ENCODE data around the gene SENP5. TPM values are rescaled to one million over a fixed set of nuclear protein-coding genes. Genes with fewer than 3 reads are reported as not detected.

Gene SENP5
- polyA plus RNA-seq, 3 donors, result 6.7 to 10.4 (median 8.4) TPM

- no peak overlapping the region for H3K9ac ChIP-seq (ENCODE audit: insufficient read depth, low read length, poor library complexity, severe bottlenecking)
- no peak for DNase-seq
- no peak for TF ChIP-seq CTCF (IDR thresholded peaks at IDR 0.05)
- 89% methylated on average over 5 of the region's 13 CpGs for WGBS (ENCODE audit: insufficient coverage)
- no peaks in the 10 kb centered on the region for H3K9me3 ChIP-seq (replicated peaks in 1 of 2; ENCODE audit: control insufficient read depth in 1 of 2, insufficient read depth in 1 of 2, low read length in 2 of 2)
- H3K36me3 ChIP-seq (replicated peaks in 1 of 2; ENCODE audit: control insufficient read depth in 1 of 2, insufficient read depth in 2 of 2, low read length in 2 of 2), result peaks cover 8 to 39% of the 10 kb centered on the region in 2 donors
- H3K27ac ChIP-seq (ENCODE audit: low read depth in 1 of 2, low read length in 2 of 2), result no peak overlapping the region
- Mint-ChIP-seq H3K27me3 (ENCODE audit: low read depth in 3 of 3) (no peaks in the 10 kb centered on the region), H3K4me3 (no peak overlapping the region), H3K9me3 (no peaks in the 10 kb centered on the region), H3K36me3 (peaks cover 13 to 55% of the 10 kb centered on the region in 2 donors), H3K4me1 (peaks cover 9% of the 10 kb centered on the region), H3K27ac (no peak overlapping the region)
- no peak overlapping the region for H2AFZ ChIP-seq (ENCODE audit: insufficient read depth, low read depth, low read length, poor library complexity, severe bottlenecking)
- H3K79me2 ChIP-seq (ENCODE audit: insufficient read depth, low read length), result peaks cover 85% of the 10 kb centered on the region
- H3K4me2 ChIP-seq (replicated peaks; ENCODE audit: extremely low read depth, low read length, poor library complexity, severe bottlenecking), result no peak overlapping the region
- no peak overlapping the region for H3K4me3 ChIP-seq (replicated peaks in 1 of 3; ENCODE audit: low read depth in 2 of 3, low read length in 3 of 3)
- no peaks in the 10 kb centered on the region for H3K27me3 ChIP-seq (ENCODE audit: control insufficient read depth in 2 of 2, insufficient read depth in 2 of 2, low read length in 2 of 2)
- H3K4me1 ChIP-seq (ENCODE audit: control insufficient read depth in 1 of 2, insufficient read depth in 2 of 2, low read length in 2 of 2), result no peaks in the 10 kb centered on the region
- intact Hi-C loops (cut with micrococcal nuclease), result no loop called here
- H4K20me1 ChIP-seq (ENCODE audit: insufficient read depth, low read length), result peaks cover 72% of the 10 kb centered on the region
These were observed 27.0 kb downstream of the SENP5 start for GRCh38 chr3:196894557-196895295.

- Histone ChIP-seq H3K27ac (ENCODE audit: low read depth in 1 of 2, low read length in 2 of 2) (no peak overlapping the region), H3K79me2 (ENCODE audit: insufficient read depth, low read length) (peaks cover 71% of the 10 kb centered on the region), H2AFZ (ENCODE audit: insufficient read depth, low read depth, low read length, poor library complexity, severe bottlenecking) (no peak overlapping the region), H3K4me2 (replicated peaks; ENCODE audit: extremely low read depth, low read length, poor library complexity, severe bottlenecking) (no peak overlapping the region), H3K4me3 (replicated peaks in 1 of 3; ENCODE audit: low read depth in 2 of 3, low read length in 3 of 3) (no peak overlapping the region), H3K27me3 (ENCODE audit: control insufficient read depth in 2 of 2, insufficient read depth in 2 of 2, low read length in 2 of 2) (no peaks in the 10 kb centered on the region), H3K4me1 (ENCODE audit: control insufficient read depth in 1 of 2, insufficient read depth in 2 of 2, low read length in 2 of 2) (no peaks in the 10 kb centered on the region), H4K20me1 (ENCODE audit: insufficient read depth, low read length) (peaks cover 61% of the 10 kb centered on the region), H3K36me3 (replicated peaks in 1 of 2; ENCODE audit: control insufficient read depth in 1 of 2, insufficient read depth in 2 of 2, low read length in 2 of 2) (peaks cover 19 to 43% of the 10 kb centered on the region in 2 donors), H3K9me3 (replicated peaks in 1 of 2; ENCODE audit: control insufficient read depth in 1 of 2, insufficient read depth in 1 of 2, low read length in 2 of 2) (no peaks in the 10 kb centered on the region), H3K9ac (ENCODE audit: insufficient read depth, low read length, poor library complexity, severe bottlenecking) (no peak overlapping the region)
- WGBS (ENCODE audit: insufficient coverage), result 100% methylated on average over 5 of the region's 6 CpGs
- no peak for TF ChIP-seq CTCF (IDR thresholded peaks at IDR 0.05)
- no peaks in the 10 kb centered on the region for H3K9me3 Mint-ChIP-seq
- no peak for DNase-seq
- no peaks in the 10 kb centered on the region for H3K27me3 Mint-ChIP-seq (ENCODE audit: low read depth in 3 of 3)
- peaks cover 24 to 63% of the 10 kb centered on the region in 2 donors for H3K36me3 Mint-ChIP-seq
- peak overlapping the region in 2 of 7 donors; percentile 54 to 58 for H3K27ac Mint-ChIP-seq
- peaks cover 8% of the 10 kb centered on the region for H3K4me1 Mint-ChIP-seq
- H3K4me3 Mint-ChIP-seq, result no peak overlapping the region
- intact Hi-C loops (cut with micrococcal nuclease), result no loop called here
These were observed 28.5 kb downstream of the SENP5 start for GRCh38 chr3:196896229-196896628.

Data from CD14-positive monocyte (primary cell).